G401 (cell line): ENCODE measurements around the gene FFAR3. TPM values are rescaled to one million over a fixed set of nuclear protein-coding genes. Genes with fewer than 3 reads are reported as not detected.
A peak's percentile ranks its signal among the peaks of the same experiment; 100 is the strongest.
"Not testable (repeated sequence)": the region's sequence is repeated elsewhere in the genome, so short reads cannot be mapped to it uniquely, and the experiment has no call there.

ENCODE experiments used
- DNase-seq: peaks from one replicate; pipeline ENCODE4 v3.0.0-alpha.2; 2015; ENCODE audit warnings: low spot score
- in situ Hi-C: cut with HindIII; loops from 2 replicates; pipeline ENCODE4 v1.10.0; 2016; ENCODE audit warnings: low sequenced_read_pairs, mixed read lengths
- total RNA-seq: library from RNA; depleted of rRNA; stranded (reverse); fragments of >200 nt; shearing (Covaris generic); gene quantifications from 2 replicates; pipeline ENCODE4 v1.2.3, GENCODE V29; 2014

The FFAR3 gene
- total RNA-seq, 1 experiment from 2014 or later, result not detected

DNA sequence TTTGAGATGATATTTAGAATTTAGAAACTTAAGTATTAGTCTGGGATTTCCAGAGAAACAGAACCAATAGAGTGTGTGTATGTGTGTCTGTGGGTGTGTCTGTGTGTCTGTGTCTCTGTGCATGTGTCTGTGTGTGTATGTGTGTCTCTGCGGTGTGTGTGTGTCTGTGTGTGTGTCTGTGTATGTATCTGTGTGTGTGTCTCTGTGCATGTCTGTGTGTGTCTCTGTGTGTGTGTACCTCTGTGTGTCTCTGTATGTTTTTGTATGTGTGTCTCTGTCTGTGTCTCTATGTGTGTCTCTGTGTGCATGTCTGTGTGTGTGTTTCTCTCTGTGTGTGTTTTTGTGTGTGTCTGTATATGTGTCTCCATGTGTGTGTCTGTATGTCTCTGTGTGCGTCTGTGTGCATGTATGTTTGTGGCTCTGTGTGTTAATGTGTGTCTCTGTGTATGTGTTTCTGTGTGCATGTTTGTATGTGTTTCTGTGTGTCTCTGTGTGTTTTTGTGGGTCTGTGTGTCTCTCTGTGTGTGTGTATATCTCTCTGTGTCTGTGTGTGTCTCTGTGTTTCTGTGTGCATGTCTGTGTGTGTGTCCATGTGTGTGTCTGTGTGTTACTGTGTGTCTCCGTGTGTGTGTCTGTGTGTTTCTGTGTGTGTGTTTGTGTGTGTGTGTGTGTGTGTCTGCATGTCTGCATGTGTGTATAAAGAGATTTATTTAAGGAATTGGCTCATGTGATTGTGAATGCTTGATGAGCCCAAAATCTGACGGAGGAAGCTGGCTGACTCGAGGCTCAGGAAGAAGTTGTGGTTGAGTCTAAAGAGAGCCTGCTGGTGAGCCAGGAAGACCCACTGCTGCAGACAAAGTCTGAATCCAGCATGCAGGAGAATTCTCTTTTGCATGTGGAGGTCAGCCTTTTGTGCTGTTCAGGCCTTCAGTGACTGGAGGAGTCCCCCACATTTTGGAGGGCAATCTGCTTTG is 34.8 kb downstream of the FFAR3 start:
- no peak for DNase-seq
- in situ Hi-C loops, result no loop called here

DNA sequence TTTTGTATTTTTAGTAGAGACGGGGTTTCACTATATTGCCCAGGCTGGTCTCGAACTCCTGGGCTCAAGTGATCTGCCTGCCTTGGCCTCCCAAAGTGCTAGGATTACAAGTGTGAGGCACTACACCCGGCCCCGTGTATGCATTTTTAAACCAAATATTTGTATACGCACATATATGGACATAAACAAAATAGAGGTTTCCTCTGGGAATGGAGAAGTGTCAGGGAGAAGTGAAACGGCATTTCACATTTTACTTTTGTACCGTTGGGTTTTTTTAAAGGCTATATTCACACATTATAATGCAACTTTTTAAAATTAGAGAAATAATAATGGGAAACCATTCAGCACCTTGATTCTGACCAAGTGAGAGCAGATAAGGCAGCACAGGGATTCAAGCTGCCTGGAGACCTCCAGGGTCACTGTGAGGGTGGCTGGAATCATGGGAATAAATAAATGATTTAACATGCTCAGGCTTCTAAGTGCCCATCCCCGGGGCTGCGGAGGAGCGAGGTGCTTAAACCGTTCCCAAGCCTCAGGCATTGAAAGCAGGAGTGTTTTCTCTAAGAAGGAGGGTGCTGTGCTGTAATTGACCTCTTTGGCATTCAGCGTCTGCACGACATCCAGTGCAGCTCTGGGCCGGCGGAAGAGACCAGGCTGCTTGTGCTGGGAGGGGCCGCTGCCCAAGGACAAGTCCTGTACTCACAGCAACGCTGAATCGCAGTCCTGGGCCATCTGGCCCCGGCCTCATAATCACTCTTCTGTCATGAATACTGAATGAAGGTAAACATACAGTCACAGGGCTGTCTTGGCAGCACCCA is 37.3 kb downstream of the FFAR3 start:
- peak; percentile 8 for DNase-seq
- in situ Hi-C loops, result no loop called here

- in situ Hi-C loops, result no loop called here
- DNase-seq, result no peak
Measured at GRCh38 chr19:35396240-35396885, 38.1 kb downstream of the FFAR3 start.

- DNase-seq, result no peak
- in situ Hi-C loops, result no loop called here
Measured at GRCh38 chr19:35397064-35397463, 38.8 kb downstream of the FFAR3 start.

DNA sequence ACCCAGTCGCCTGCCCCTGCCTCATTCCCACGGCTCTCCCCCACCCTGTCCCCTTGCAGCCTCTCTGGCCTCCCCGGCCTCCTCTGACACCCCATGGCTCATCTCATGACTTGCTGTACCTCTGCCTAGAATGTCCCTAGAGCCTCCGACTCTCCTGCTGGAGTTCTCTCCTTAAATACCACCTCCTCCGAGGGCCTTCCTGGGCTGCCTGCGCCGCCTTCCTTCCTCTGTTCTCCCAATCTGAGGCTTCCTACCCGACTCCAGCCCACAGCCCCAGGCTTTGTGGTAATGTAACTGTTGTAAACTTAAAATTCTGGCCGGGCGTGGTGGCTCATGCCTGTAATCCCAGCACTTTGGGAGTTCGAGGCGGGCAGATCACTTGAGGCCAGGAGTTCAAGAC is 40.3 kb downstream of the FFAR3 start:
- DNase-seq, result no peak
- in situ Hi-C loops, result no loop called here

GRCh38 chr19:35399231-35399630 is 41.0 kb downstream of the FFAR3 start:
- in situ Hi-C loops, result no loop called here
- no peak for DNase-seq

- in situ Hi-C loops, result no loop called here
- DNase-seq, result no peak
Measured at GRCh38 chr19:35399948-35400772, 41.9 kb downstream of the FFAR3 start.

- in situ Hi-C loops, result no loop called here
- DNase-seq, result no peak
Measured at GRCh38 chr19:35400773-35401100, 42.5 kb downstream of the FFAR3 start.

DNA sequence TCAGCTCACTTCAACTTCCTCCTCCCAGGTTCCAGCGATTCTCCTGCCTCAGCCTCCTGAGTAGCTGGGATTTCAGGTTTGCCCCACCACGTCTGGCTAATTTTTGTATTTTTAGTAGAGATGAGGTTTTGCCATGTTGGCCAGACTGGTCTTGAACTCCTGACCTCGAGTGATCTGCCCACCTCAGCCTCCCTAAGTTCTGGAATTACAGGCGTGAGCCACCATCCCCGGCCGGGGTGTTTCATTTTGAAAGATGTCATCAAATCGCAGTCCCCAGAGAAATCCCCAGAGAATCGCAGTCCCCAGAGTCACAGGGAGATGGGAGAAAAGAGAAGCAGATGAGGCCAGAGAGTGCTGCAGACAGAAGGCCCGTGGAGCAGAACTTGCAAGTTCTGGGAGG is 43.2 kb downstream of the FFAR3 start:
- in situ Hi-C loops, DNase-seq: not testable (repeated sequence)

- in situ Hi-C loops, result no loop called here
Measured at GRCh38 chr19:35403116-35403760, 45.0 kb downstream of the FFAR3 start.

DNA sequence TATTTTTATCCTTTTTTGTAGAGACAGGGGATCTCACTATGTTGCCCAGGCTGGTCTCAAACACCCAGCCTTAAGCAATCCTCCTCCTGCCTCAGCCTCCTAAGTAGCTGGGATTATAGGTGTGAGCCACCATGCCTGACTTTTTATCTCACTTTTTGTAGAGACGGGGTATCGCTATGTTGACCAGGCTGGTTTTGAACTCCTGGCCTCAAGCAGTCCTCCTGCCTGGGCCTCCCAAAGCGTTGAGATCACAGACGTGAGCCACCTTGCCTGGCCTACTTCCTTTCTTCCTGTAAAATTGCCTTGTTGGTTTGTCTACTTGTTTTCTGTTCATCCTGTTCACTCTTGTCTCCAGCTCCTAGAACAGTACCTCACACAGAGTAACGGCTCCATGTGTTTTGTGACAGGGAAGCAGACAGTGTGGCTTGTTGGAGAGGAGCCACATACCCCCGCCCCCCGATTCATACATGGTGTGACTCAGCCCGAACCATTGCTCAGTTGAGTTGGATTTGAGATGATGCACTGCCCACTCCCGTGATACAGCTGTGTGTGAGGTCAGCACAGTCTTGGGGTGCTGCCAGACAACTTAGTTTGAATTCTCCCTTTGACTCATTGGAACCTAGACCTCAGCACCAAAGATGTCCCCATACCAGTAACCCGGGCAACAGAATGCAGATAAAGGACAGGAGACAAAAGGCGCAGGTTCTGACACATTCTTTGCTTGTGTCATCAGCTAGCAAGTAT is 46.8 kb downstream of the FFAR3 start:
- in situ Hi-C loops, result no loop called here
- DNase-seq, result no peak

More at GRCh38 chr19:35403116-35403760, 45.0 kb downstream of the FFAR3 start:
- no peak for DNase-seq

DNA sequence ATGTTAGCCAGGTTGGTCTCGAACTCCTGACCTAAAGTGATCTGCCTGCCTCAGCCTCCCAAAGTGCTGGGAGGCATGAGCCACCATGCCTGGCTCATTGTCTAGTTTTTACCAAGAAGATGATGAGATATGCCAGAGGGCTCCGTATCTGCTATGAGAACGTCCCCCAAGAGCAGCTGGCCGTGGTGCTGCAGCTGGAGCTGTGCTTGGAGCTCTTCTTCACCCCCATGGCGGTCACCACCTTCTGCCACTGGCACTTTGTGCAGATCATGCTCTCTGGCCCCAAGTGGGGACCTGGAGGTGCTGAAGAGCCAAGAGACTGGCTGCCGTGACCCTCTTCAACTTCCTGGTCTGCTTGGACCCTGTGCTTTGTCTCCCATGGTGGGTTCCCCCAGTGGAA is 49.4 kb downstream of the FFAR3 start:
- no peak for DNase-seq
- in situ Hi-C loops, result no loop called here

GRCh38 chr19:35408284-35409171 is 50.3 kb downstream of the FFAR3 start:
- DNase-seq, result no peak
- in situ Hi-C loops, result no loop called here

DNA sequence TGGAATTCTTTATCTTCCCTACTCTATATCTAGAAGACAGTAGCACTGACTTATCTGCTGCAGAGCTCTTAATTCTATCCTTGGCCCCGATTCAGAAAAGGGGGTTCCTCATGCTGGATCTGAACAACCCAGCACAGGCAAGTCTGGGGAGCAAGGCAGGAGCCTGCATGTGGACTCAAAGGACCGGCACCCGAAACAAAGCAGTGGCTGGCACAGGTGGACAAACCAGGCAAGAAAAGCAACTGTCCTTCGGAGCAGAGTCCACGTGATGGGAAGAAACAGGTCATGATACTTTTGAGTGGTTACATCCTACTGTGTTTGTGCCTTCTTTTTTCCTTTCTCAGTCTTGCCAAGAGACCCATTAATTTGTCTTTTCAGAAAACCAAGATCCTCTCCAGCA is 50.9 kb downstream of the FFAR3 start:
- in situ Hi-C loops, result no loop called here
- no peak for DNase-seq
